LoVo (cell line): ENCODE data around the gene PEX26.
"Not testable (repeated sequence)": the region's sequence is repeated elsewhere in the genome, so short reads cannot be mapped to it uniquely, and the experiment has no call there.

ENCODE experiments used
- DNase-seq: peaks from one replicate; pipeline ENCODE4 v3.0.0-alpha.2; 2016; ENCODE audit warnings: low spot score

Gene PEX26

GRCh38 chr22:18096823-18097222, 19.0 kb downstream of the PEX26 start:
- DNase-seq = no peak

GRCh38 chr22:18100781-18101180, 23.0 kb downstream of the PEX26 start:
- DNase-seq = no peak

GRCh38 chr22:18101536-18101935, 23.7 kb downstream of the PEX26 start:
- no peak for DNase-seq

- no peak for DNase-seq
These were observed 25.9 kb downstream of the PEX26 start for GRCh38 chr22:18103527-18104269.

- no peak for DNase-seq
These were observed 26.8 kb downstream of the PEX26 start for GRCh38 chr22:18104566-18104965.

- not testable (repeated sequence) for DNase-seq
These were observed 28.2 kb downstream of the PEX26 start for GRCh38 chr22:18105981-18106380.

GRCh38 chr22:18106550-18107341, 29.0 kb downstream of the PEX26 start:
- not testable (repeated sequence) for DNase-seq

GRCh38 chr22:18108187-18108586, 30.4 kb downstream of the PEX26 start:
- no peak for DNase-seq

- no peak for DNase-seq
These were observed 31.8 kb downstream of the PEX26 start for GRCh38 chr22:18109410-18110193.

- no peak for DNase-seq
These were observed 32.6 kb downstream of the PEX26 start, which contains the start of gene TUBA8 for GRCh38 chr22:18110194-18110953. TUBA8 (plus strand) TSS chr22:18110809; CDS start chr22:18110866, 57 bp downstream.

- DNase-seq = no peak
These were observed 33.4 kb downstream of the PEX26 start for GRCh38 chr22:18110954-18111758.

GRCh38 chr22:18111759-18112330, 34.1 kb downstream of the PEX26 start:
- DNase-seq = no peak

- DNase-seq = no peak
These were observed 34.6 kb downstream of the PEX26 start for GRCh38 chr22:18112440-18112839.

GRCh38 chr22:18113680-18114394, 36.0 kb downstream of the PEX26 start:
- no peak for DNase-seq

GRCh38 chr22:18114495-18114894, 36.7 kb downstream of the PEX26 start:
- no peak for DNase-seq

GRCh38 chr22:18114976-18115652, 37.3 kb downstream of the PEX26 start:
- DNase-seq = no peak

- no peak for DNase-seq
These were observed 38.1 kb downstream of the PEX26 start for GRCh38 chr22:18115906-18116371.

GRCh38 chr22:18116634-18117033, 38.8 kb downstream of the PEX26 start:
- no peak for DNase-seq

- no peak for DNase-seq
These were observed 40.6 kb downstream of the PEX26 start for GRCh38 chr22:18118345-18118915.
